Measurements from ENCODE around the gene FBXO46.
A peak's percentile ranks its signal among the peaks of the same experiment; 100 is the strongest.
"Not testable (repeated sequence)": the region's sequence is repeated elsewhere in the genome, so short reads cannot be mapped to it uniquely, and the experiment has no call there.

Gene FBXO46

DNA sequence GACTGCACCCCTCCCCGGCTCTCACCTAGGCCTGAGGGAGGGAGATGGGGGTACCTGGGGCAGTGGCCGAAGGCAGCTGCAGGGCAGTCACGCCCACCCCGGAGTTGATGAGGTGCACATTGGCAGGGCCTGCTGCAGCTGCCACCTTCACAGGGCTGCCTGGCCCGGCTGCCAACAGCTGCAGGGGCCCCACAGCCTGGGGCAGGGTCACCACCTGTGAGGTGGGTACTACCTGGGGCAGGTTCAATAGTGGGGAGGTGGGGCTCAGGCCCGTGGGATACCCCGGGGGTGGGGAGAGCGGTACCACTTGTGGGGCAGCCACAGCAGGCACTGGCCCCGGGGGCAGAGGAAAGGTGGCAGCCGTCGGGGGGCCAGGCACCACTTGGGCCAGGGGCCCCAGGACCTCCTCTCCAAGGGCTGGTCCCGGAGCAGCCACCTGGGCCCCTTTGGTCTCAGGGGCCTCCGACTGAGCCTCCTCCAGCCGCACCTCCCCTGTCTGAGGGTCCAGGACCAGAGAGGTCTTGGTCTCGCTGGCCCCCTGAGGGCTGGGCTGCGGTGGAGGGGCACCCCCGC lies 35.7 kb upstream of the FBXO46 start:
- no peak for DNase-seq (ENCODE audit: low read depth in 2 of 3, low spot score in 1 of 3)

DNA sequence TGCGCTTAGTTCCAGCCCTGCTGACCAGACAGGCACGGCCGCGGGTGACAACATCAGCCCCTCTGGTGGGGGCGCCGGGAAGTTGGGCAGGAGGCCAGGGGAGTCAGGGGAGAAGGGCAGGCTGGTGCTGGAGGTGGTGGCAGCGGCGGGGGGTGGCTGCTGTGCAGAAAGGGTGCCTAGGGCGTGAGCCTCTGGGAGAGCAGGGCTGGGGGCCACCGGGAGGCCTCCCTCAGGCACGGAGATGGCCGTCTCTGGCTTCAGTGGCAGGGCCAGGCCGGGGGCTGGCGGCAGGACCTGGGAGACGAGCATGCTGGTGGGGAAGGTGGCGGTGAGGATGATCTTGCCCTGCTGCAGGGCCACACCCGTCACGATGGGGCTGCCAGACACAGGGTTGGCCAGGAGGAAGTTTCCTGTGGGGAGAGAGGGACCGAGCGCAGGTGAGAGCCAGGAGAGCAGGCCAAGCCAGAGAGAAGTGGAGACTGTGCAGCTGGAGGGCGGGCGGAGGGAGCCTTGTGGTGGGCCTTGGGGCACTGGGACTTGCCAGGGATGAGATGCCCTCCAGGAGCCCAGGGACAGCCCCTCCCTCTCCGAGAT lies 35.1 kb upstream of the FBXO46 start:
- no peak for DNase-seq (ENCODE audit: low read depth in 2 of 3, low spot score in 1 of 3)

DNA sequence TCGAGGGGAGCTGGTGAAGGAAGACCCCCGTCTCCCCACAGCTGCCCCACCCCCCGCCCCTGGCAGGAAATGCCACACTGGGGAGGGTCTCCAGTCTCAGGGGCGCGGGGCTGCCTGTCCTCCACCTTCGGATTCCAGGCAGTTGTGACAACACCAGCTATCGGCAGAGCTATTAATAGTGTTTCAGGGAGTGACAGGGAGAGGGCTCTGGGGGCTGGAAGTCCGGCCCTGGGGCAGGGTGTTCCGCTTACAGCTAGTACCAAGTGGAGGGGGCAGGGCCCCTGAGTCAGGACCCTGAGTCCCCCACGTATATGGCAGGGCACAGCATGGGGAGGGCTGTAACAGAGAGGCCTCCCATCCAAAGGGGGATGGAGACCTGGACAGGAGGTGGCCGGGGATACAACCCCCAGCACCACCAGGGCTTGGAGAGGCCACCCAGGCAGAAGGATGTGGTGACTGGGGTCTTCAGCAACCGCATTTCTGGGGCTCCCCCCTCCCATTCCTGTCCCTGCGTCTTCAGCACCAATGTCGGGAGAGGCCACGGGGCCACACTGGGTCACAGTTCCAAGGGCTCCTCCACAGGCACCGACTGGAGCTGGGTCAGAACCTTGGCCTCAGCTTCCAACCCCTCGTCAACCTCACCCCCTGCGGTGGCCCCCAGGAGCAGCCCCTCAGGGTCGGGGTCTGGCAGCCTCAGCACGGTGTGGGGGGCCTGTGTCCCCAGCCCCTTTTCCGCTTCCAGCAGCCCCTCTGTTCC lies 34.4 kb upstream of the FBXO46 start:
- no peak for DNase-seq (ENCODE audit: low read depth in 2 of 3, low spot score in 1 of 3)

DNA sequence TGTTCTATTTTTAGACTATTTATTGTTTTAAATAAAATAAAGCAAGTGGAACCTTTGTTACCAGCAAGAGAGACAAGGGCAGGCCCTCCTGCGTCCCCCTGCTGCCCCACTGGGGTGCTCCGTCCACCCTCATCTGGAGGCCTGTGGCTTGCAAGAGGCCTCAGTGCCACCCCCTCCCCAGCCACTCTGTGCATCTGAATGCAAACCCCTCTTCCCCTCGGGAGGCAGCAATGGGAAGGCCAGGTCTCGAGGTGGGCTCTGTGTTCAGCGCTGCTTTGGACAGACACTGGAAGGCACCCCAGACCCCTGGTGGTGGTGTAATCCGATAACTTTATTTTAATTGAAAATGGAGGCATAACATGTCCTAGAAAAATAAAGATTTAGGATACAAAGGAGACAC lies 33.8 kb upstream of the FBXO46 start:
- no peak for DNase-seq (ENCODE audit: low read depth in 2 of 3, low spot score in 1 of 3)

DNA sequence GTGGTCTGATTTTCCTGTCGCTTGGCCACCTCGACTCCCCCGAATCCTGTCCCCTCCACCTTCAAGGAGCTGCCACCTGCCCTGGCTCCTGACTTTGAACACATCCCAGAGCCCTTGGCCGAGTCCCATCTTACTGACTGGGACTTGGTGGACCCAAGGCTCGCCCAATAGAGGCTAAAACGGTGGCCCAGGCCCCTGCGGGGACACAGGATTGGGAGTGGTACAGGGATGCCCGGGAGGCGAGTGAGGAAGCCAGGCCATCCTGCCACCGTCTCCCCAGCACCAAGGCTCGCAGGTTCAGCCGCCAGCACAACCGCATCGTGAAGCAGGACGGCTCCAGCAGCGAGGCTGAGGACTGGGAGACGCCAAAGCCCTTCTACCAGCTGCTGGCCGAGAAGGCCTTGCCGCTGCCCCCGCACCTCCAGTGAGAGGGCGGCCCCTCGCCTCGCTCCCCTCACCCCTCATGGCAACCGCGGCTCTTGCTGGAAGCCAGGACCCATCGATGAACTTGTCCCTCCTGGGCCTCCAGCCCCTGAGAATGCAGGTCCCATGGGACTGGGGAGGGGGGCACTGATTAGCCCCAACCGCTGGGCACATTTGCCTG lies 33.1 kb upstream of the FBXO46 start:
- no peak for DNase-seq (ENCODE audit: low read depth in 2 of 3, low spot score in 1 of 3)

DNA sequence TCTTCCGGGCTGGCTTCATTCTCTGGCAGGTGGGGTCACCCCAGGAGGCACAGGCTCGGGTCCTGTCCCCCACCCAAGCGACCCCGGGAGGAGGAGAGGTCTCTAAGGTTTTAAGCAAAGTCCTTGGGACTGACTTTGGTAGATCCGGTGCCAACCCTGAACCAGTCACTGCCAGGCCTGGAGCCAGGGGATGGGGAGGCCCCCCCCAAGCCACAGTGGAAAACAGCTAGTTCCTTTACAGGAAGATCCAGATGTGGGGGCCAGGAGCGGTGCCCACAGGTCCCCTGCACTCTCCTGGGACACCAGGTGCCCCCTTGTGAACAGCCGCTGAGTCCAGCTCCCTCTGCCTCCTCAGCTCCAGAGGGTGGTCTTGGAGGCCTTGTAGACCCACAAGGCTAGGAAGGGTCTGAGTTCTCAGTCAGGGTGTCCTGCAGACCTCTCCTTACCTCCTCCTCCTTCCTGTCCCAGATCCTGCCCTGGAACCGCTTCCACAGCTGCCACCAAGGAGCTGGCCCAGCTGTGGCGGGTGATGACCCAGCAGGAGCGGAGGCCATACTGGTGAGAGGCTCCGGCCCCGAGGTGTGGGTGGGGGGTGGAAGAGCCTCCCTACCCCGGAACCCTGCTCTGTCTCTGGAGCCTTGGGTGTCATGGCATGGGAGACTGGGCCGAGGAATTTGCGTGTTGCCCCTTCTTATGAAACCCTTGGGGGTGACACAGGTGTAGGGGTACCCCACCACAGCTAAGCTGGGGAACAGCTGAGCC lies 32.4 kb upstream of the FBXO46 start:
- DNase-seq (ENCODE audit: low read depth in 2 of 3, low spot score in 1 of 3): no peak

DNA sequence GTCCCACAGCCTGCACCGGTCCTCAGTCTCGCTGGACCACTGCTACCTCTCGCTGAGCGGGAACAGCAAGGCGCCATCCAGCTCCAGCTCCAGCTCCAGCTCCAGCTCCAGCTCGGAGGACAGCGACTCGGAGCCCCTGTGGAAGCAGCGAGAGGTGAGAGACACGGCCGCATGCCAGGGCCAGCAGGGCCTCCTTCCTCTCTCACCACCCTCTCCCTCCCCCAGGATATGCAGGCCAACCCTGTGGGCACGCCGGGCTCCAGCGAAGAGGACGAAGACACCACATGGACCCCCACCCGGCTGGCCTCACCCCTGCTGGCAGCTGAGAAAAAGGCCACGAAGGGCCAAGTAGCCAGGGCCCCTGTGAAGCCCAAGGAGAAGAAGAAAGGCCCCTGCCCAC lies 31.0 kb upstream of the FBXO46 start:
- no peak for DNase-seq (ENCODE audit: low read depth in 2 of 3, low spot score in 1 of 3)

DNA sequence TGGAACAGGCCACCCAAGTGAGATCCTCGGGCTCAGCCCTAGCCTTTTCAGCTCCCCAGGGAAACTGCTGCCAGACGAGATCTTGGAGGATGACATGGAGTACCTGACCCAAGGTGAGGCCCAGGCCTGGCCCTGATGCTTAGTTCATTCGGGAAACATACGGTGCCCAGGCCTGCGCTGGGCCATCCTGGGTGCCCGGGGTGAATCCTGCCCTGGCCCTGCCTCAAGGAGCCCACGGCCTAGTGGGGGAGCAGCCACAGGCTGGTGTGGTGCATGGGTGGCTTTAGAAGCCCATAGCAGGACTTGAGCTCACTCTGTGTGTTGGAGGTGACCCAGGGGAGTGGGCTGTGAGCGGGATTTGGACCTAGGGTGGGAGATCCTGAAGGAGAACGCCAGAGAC lies 28.2 kb upstream of the FBXO46 start:
- DNase-seq (ENCODE audit: low read depth in 2 of 3, low spot score in 1 of 3): no peak

DNA sequence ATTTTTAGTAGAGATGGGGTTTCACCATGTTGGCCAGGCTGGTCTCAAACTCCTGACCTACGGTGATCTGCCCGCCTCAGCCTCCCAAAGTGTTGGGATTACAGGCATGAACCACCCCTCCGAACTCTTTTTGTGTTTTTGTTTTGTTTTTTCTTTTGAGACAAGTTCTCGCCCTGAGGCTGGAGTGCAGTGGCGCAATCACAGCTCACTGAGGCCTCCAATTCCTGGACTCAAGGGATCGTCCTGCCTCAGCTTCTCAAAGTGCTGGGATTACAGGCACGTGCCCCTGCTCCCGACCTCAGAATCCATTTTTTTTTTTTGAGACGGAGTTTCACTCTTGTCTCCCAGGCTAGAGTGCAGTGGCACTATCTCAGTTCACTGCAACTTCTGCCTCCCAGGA lies 27.0 kb upstream of the FBXO46 start:
- no peak for DNase-seq (ENCODE audit: low read depth in 2 of 3, low spot score in 1 of 3)

DNA sequence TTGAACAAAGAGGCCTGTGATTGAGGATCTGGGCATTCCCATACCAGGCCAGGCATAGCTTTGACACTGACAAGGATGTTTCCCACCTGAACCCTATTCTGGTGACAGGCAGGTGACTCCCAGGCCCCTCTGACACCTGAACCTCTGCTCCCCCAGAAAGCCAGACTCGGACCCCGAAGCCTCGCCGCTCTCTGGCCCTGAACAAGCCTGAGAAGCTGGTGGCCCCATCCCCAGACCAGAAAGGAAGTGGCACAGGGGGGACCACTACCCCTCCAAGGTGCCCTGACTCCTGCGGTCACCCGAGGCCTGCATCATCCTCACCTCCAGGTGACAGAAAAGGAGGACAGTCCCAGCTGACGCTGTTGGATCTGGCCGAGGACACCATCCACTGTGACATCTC lies 23.6 kb upstream of the FBXO46 start:
- DNase-seq (ENCODE audit: low read depth in 2 of 3, low spot score in 1 of 3): no peak

DNA sequence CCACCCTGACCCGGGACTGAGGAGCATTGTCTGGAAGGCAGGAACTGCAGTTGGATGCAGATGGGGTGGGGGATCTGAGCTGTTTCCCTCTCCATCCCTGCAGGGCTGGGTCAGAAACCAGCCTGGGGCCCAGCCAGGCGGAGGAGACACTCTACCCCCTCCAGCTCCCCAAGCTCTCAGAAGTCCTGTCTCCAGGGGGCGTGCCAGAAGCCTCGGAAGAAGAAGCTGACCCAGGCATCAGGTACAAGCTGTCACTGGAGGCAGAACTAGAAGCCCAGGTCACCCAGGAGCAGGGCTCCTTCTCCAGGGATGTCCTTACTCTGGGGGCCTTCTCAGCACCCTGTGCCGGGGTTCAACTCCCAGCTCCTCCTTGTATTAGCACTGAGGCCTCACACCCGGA lies 22.9 kb upstream of the FBXO46 start:
- no peak for DNase-seq (ENCODE audit: low read depth in 2 of 3, low spot score in 1 of 3)

DNA sequence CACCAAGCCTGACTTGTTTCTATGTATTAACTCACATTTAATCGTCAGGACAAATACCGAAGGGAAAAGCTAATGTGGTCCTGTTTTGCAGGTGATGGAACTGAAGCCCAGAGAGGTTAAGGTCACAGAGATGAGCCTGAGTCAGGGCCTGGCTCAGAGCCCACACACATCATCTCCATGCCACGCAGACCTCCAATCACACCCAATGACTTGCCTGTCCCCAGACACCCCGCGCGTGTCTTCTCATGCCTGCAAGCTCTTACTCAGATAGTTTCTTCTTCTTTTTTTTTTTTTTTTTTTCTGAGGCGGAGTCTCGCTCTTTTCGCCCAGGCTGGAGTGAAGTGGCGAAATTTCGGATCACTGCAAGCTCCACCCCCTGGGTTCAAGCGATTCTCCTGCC lies 21.9 kb upstream of the FBXO46 start:
- no peak for DNase-seq (ENCODE audit: low read depth in 2 of 3, low spot score in 1 of 3)

DNA sequence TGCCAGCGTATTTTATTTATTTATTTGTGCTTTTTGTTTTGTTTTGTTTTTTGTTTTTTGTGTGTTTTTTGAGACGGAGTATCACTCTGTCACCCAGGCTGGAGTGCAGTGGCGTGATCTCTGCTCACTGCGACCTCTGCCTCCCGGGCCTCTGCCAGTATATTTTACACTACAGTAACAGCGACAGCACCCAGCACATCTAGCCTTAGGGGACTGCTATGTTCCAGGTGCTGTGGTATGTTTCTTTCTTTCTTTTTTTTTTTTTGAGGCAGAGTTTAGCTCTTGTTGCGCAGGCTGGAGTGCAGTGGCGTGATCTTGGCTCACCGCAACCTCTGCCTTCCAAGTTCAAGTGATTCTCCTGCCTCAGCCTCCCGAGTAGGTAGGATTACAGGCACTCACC lies 20.8 kb upstream of the FBXO46 start:
- DNase-seq (ENCODE audit: low read depth in 2 of 3, low spot score in 1 of 3): not testable (repeated sequence)

DNA sequence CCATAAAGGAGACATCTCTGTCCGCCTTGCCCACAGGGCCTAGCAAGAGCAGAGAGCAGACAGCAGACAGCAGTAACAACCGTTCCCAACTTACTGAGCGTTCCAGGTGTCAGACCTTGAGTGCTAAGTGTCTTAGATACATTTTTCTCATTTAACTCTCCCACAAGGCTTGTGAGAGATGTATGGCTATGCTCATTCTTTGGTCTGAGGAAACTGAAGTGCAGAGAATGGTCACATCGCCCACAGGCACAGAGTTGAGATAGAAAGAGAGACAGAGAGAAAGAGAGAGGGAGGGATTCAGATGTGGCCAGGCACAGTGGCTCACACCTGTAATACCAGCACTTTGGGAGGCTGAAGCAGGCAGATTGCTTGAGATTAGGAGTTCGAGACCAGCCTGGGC lies 16.8 kb upstream of the FBXO46 start:
- DNase-seq (ENCODE audit: low read depth in 2 of 3, low spot score in 1 of 3): no peak

DNA sequence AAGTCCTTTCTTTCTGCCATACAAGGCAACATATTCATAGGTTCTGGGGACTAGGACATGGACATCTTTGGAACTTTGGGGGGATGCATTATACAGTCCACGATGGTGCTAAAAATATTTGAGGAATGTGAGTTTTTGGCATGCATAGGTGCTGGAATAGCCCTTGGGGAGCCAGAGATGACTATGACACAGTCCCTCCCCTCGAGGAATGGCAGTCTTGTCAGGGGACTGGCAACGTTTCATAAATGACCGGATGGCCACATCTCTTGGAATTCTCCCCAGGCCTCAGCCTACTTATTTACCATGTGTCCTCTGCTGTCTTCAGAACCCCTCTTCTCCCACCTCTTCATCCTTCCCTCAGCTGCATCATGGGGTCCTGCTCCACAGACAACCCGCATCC lies 16.2 kb upstream of the FBXO46 start:
- DNase-seq (ENCODE audit: low read depth in 2 of 3, low spot score in 1 of 3): no peak

DNA sequence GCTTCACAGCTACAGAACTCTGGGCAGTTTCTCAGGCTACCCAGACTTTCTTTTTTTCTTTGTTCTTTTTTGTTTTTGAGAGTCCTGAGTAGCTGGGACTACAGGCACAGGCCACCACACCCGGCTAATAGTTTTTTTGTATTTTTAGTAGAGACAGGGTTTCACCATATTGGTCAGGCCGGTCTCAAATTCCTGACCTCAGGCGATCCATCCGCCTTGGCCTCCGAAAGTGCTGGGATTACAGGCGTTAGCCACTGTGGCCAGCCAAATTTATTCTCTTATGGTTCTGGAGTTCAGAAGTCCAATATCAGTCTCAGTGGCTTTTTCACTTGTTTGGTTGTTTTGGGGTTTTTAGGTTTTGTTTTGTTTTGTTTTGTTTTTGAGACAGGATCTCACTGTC lies 14.9 kb upstream of the FBXO46 start:
- DNase-seq (ENCODE audit: low read depth in 2 of 3, low spot score in 1 of 3): no peak

DNA sequence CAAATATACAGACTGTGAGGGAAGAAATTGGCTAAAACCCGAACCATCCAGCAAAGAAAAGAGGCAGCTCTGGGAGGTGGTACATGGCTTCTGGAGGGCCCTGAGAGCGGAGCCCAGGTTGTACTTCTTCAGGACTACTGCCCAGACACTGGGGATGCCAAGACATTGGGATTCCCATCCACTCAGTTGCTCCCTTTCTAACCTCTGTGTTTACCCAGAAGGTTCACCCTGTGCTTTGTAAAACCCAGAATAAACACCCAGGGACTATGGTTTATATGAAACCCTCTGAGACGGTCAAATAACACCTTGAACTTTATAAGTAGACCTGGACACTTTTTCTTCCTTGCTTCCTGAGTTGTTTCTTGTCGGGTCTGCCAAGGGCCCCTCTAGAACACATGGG lies 12.3 kb upstream of the FBXO46 start:
- DNase-seq (ENCODE audit: low read depth in 2 of 3, low spot score in 1 of 3): no peak

DNA sequence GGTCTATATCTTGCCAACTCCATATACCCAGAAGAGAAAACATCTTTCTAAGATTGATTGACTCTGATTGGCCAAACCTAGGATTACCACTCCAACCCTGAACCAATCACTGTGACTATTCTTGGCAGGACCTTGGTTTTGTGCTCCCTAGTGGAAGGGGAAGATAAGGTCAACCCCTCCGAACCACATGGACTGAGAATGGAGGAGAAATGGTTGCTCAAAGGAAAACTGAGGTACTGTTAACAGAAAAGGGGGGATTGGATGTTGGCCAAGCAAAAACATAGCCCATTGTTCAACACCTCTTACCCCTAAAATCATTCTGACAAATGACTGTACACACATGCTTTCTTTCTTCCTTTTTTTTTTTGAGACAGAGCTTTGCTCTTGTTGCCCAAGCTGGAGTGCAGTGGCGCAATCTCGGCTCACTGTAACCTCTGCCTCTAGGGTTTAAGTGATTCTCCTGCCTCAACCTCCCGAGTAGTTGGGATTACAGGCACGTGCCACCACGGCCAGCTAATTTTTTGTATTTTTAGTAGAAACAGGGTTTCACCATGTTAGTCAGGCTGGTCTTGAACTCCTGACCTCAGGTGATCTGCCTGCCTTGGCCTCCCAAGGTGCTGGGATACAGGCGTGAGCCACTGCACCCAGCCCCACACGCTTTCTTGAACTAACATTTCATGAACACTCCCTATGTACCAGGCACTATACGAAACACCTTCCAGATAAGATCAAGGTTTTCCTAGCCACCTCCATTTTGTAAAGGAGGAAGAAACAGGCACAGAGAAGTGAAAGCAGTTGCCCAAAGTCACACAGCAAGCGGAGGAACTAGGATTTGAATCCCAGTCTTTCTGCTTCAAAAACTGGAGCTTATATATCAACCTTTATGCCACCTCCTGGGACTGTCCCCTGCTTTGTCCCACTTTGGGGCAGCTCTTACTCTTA lies 9.1 kb upstream of the FBXO46 start:
- no peak for DNase-seq (ENCODE audit: low read depth in 2 of 3, low spot score in 1 of 3)

DNA sequence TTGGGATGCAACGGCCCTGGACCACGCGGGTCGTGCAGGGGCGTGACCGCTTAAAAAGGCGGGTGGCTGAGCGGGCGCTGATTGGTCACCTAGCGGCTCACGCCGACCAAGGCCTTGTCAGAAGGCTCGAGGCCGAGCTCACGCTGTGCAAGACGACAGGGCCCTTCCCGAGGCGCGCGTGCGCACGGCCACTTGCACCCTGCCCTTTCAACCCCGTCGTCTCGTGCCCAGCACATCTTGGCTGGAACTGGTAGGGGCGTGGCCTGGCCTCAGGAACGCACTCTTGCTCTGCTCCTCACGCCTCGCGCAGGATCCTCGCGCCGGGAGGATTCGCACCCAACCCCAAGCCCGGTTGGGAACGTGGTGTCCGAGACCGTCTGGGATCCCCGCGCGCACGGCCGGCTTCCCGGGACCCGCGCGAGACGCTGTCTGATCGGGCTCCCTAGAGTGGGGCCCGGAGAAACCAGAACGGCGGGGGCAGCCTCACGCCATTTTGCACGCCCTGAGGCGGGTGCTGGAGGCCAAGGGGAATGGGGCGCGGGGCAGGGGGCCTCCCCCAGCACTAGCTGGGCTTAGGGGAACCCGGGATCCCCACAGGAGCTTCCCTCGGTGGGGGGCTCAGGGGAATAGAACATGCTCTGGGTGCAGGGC lies 2.6 kb upstream of the FBXO46 start, which contains the start of gene MEIOSIN:
MEIOSIN (plus strand) TSS at position 280 of the 651 bp plus-strand sequence. CDS start 1,938 bp downstream, outside the sequence.
- DNase-seq (ENCODE audit: low read depth in 2 of 3, low spot score in 1 of 3): no peak

DNA sequence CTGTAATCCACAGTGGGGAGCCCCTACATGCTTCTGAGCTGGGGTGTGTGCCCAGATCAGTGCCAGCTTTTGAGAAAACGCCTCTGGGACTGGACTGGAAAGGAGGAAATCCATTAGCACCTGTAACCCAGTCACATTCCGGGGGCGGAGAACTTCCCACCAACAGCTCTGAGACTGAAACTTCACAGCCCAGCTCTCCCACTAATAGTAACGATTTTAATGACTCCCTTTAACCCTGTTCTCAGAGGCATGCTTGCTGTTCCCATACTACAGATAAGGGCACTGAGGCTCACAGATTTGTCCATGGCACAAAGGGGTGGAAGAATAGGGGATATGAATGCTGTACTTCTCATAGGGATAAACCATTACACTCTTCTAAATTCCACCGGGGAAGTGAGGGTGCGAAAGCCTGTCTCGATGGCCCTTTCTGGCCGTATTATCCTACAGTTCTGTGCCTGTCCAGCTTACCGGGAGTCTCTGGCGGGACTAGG lies 851 bp downstream of the FBXO46 start:
- DNase-seq (ENCODE audit: low read depth in 2 of 3, low spot score in 1 of 3): peak in 2 of 3 donors; percentile 13 to 26

All from stimulated activated CD4-positive, alpha-beta T cell treated with anti-CD3 and anti-CD28 coated beads, Interleukin-12 subunit alpha, Interleukin-12 subunit beta, amount 100 ng/mL, for 48 hours (primary cell).